ENCODE results near the gene TMEM11.

DNA sequence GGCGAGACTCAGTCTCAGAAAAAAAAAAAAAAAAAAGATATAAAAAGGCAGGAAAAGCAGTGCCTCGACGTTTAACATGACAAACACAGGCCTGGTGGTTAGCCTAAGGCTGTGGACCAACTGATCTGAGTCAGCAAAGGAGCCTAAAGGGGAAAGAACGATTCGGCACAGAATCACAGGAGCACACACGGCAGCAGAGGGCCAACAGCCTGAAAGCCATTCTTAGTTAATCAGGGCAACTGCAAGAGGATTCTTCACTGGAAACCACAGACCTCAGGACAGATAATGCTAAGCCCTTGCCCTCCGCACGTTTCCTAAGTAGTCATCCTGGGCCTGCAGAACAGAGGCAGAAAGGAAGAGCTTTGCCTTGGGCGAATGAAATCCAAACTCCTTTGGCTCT is 14.7 kb downstream of the TMEM11 start:
- TF ChIP-seq, protein P1, sequence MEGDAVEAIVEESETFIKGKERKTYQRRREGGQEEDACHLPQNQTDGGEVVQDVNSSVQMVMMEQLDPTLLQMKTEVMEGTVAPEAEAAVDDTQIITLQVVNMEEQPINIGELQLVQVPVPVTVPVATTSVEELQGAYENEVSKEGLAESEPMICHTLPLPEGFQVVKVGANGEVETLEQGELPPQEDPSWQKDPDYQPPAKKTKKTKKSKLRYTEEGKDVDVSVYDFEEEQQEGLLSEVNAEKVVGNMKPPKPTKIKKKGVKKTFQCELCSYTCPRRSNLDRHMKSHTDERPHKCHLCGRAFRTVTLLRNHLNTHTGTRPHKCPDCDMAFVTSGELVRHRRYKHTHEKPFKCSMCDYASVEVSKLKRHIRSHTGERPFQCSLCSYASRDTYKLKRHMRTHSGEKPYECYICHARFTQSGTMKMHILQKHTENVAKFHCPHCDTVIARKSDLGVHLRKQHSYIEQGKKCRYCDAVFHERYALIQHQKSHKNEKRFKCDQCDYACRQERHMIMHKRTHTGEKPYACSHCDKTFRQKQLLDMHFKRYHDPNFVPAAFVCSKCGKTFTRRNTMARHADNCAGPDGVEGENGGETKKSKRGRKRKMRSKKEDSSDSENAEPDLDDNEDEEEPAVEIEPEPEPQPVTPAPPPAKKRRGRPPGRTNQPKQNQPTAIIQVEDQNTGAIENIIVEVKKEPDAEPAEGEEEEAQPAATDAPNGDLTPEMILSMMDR (IDR thresholded peaks at IDR 0.05 in 4 of 5, conservative IDR thresholded peaks at IDR 0.05 in 1 of 5) = no peak
- no peak for TF ChIP-seq POLR2A (IDR thresholded peaks at IDR 0.05)
